ENCODE results near the gene CFAP46.

DNA sequence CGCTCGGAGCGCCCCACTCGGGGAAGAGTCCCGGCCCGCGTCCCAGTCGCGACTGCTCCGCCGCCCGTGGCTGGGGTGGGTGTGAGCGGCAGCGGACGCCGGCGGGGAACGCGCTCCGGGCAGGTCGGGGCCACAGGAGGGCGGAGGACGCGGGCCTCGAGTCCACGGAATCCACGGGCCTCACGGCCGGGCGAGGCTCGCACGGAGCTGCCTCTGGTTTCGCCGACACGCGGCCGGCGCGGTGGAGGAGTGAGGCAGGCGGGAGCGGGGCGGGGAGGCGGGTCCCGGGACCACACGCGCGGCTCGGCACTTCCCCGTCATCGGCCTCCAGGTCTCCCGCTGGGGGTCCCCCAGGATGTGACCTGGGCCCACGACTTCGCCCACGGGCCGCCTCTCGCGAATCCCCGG, 155.9 kb downstream of the CFAP46 start:
- TF ChIP-seq, protein P1, sequence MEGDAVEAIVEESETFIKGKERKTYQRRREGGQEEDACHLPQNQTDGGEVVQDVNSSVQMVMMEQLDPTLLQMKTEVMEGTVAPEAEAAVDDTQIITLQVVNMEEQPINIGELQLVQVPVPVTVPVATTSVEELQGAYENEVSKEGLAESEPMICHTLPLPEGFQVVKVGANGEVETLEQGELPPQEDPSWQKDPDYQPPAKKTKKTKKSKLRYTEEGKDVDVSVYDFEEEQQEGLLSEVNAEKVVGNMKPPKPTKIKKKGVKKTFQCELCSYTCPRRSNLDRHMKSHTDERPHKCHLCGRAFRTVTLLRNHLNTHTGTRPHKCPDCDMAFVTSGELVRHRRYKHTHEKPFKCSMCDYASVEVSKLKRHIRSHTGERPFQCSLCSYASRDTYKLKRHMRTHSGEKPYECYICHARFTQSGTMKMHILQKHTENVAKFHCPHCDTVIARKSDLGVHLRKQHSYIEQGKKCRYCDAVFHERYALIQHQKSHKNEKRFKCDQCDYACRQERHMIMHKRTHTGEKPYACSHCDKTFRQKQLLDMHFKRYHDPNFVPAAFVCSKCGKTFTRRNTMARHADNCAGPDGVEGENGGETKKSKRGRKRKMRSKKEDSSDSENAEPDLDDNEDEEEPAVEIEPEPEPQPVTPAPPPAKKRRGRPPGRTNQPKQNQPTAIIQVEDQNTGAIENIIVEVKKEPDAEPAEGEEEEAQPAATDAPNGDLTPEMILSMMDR (IDR thresholded peaks at IDR 0.05; ENCODE audit: insufficient read depth, low read depth, low read length), result no peak
- no peak for TF ChIP-seq EZH2 (IDR thresholded peaks at IDR 0.05; ENCODE audit: insufficient read depth, low read length)

Data from astrocyte (in vitro differentiated cells and primary cell).